C1 segment of cervical spinal cord (tissue), 14 donors: Measurements from ENCODE around the gene FIGLA.
"Not testable (repeated sequence)": the region's sequence is repeated elsewhere in the genome, so short reads cannot be mapped to it uniquely, and the experiment has no call there.

Experiments used
- DNase-seq, 14 donors: peaks; one replicate each; lab custom pipeline; 2025; lab: John Stamatoyannopoulos, UW

FIGLA gene

GRCh38 chr2:70808983-70809958 lies 18.8 kb upstream of the FIGLA start:
- no peak for DNase-seq

- DNase-seq: no peak
These were observed 17.3 kb upstream of the FIGLA start for GRCh38 chr2:70807828-70808118.

- DNase-seq: no peak
These were observed 16.8 kb upstream of the FIGLA start for GRCh38 chr2:70807102-70807827.

- DNase-seq: no peak
These were observed 16.2 kb upstream of the FIGLA start for GRCh38 chr2:70806620-70807019.

GRCh38 chr2:70806013-70806412 lies 15.6 kb upstream of the FIGLA start:
- DNase-seq: no peak

- no peak for DNase-seq
These were observed 11.3 kb upstream of the FIGLA start for GRCh38 chr2:70801607-70802263.

- no peak for DNase-seq
These were observed 9.3 kb upstream of the FIGLA start for GRCh38 chr2:70799706-70800105.

GRCh38 chr2:70797996-70798395 lies 7.6 kb upstream of the FIGLA start:
- DNase-seq: not testable (repeated sequence)

- DNase-seq: no peak
These were observed 7.1 kb upstream of the FIGLA start for GRCh38 chr2:70797506-70797905.

- no peak for DNase-seq
These were observed 5.8 kb upstream of the FIGLA start for GRCh38 chr2:70796262-70796661.

- no peak for DNase-seq
These were observed 4.9 kb upstream of the FIGLA start for GRCh38 chr2:70795164-70795995.

GRCh38 chr2:70793450-70793849 lies 3.0 kb upstream of the FIGLA start:
- DNase-seq: peak in 1 of 14 donors; percentile 7

GRCh38 chr2:70789304-70790135 lies 923 bp downstream of the FIGLA start:
- DNase-seq: peak in 12 of 14 donors; percentile 12 to 64 (median 28)

GRCh38 chr2:70785137-70785911 lies 5.1 kb downstream of the FIGLA start:
- peak in 6 of 14 donors; percentile 3 to 22 (median 6) for DNase-seq

- no peak for DNase-seq
These were observed 6.1 kb downstream of the FIGLA start for GRCh38 chr2:70784320-70784719.

GRCh38 chr2:70779911-70780545 lies 10.4 kb downstream of the FIGLA start:
- no peak for DNase-seq

- DNase-seq: no peak
These were observed 11.0 kb downstream of the FIGLA start for GRCh38 chr2:70779491-70779890.

GRCh38 chr2:70778676-70779075 lies 11.8 kb downstream of the FIGLA start:
- DNase-seq: no peak

GRCh38 chr2:70777450-70777849 lies 13.0 kb downstream of the FIGLA start:
- DNase-seq: no peak
